ENCODE results near the gene BSN. TPM values are rescaled to one million over a fixed set of nuclear protein-coding genes. Genes with fewer than 3 reads are reported as not detected.

BSN gene
- total RNA-seq, 1 experiment from 2014 or later = 0.17 TPM

- no peak for DNase-seq (ENCODE audit: low read depth)
Observed at GRCh38 chr3:49626101-49626581, 71.9 kb downstream of the BSN start.

GRCh38 chr3:49626796-49627195, 72.5 kb downstream of the BSN start:
- DNase-seq (ENCODE audit: low read depth) = no peak

GRCh38 chr3:49627634-49628033, 73.4 kb downstream of the BSN start:
- DNase-seq (ENCODE audit: low read depth) = no peak

- no peak for DNase-seq (ENCODE audit: low read depth)
Observed at GRCh38 chr3:49628249-49628648, 74.0 kb downstream of the BSN start.

GRCh38 chr3:49629451-49629850, 75.2 kb downstream of the BSN start:
- no peak for DNase-seq (ENCODE audit: low read depth)

GRCh38 chr3:49629866-49630265, 75.6 kb downstream of the BSN start:
- DNase-seq (ENCODE audit: low read depth) = no peak

- DNase-seq (ENCODE audit: low read depth) = no peak
Observed at GRCh38 chr3:49630784-49631183, 76.5 kb downstream of the BSN start.

- DNase-seq (ENCODE audit: low read depth) = no peak
Observed at GRCh38 chr3:49634736-49635135, 80.5 kb downstream of the BSN start.

- no peak for DNase-seq (ENCODE audit: low read depth)
Observed at GRCh38 chr3:49636883-49637609, 82.8 kb downstream of the BSN start.

GRCh38 chr3:49638445-49638844, 84.2 kb downstream of the BSN start:
- peak; percentile 46 for DNase-seq (ENCODE audit: low read depth)

GRCh38 chr3:49639551-49639950, 85.3 kb downstream of the BSN start:
- DNase-seq (ENCODE audit: low read depth) = no peak

- no peak for DNase-seq (ENCODE audit: low read depth)
Observed at GRCh38 chr3:49641292-49641691, 87.0 kb downstream of the BSN start.

- DNase-seq (ENCODE audit: low read depth) = no peak
Observed at GRCh38 chr3:49641921-49642707, 87.8 kb downstream of the BSN start.

GRCh38 chr3:49642708-49643145, 88.5 kb downstream of the BSN start:
- DNase-seq (ENCODE audit: low read depth) = no peak

- no peak for DNase-seq (ENCODE audit: low read depth)
Observed at GRCh38 chr3:49644684-49645083, 90.4 kb downstream of the BSN start.

GRCh38 chr3:49646236-49646635, 92.0 kb downstream of the BSN start:
- DNase-seq (ENCODE audit: low read depth) = no peak

- DNase-seq (ENCODE audit: low read depth) = no peak
Observed at GRCh38 chr3:49647741-49648140, 93.5 kb downstream of the BSN start.

GRCh38 chr3:49648354-49649019, 94.2 kb downstream of the BSN start:
- no peak for DNase-seq (ENCODE audit: low read depth)

- no peak for DNase-seq (ENCODE audit: low read depth)
Observed at GRCh38 chr3:49649576-49649975, 95.3 kb downstream of the BSN start.

- no peak for DNase-seq (ENCODE audit: low read depth)
Observed at GRCh38 chr3:49650177-49650576, 95.9 kb downstream of the BSN start.

GRCh38 chr3:49650637-49651036, 96.4 kb downstream of the BSN start:
- no peak for DNase-seq (ENCODE audit: low read depth)

- no peak for DNase-seq (ENCODE audit: low read depth)
Observed at GRCh38 chr3:49652218-49652902, 98.1 kb downstream of the BSN start.
